OCI-LY1 (cell line): ENCODE data around the gene AREG.
A peak's percentile ranks its signal among the peaks of the same experiment; 100 is the strongest.

Experiments used
- H2AFZ ChIP-seq: fragments of 200-600 bp; sonication (generic), shearing (Covaris generic); 2 replicates; pipeline ENCODE4 v1.6.0; 2014; ENCODE audit warnings: antibody characterized with exemption, mild to moderate bottlenecking, low read length
- H3F3A ChIP-seq: fragments of 200-600 bp; sonication (generic), shearing (Covaris generic); 2 replicates; pipeline ENCODE4 v1.6.0; 2014; ENCODE audit warnings: mild to moderate bottlenecking, antibody characterized with exemption, low read length, moderate library complexity; ENCODE audit not compliant: insufficient read depth
- H3K27ac ChIP-seq: fragments of 200-600 bp; sonication (generic); 2 replicates; pipeline ENCODE4 v1.5.1; 2014; ENCODE audit warnings: low read length, mixed run types, mild to moderate bottlenecking, low read depth; ENCODE audit not compliant: poor library complexity, severe bottlenecking
- H3K27me3 ChIP-seq: fragments of 200-600 bp; sonication (generic); 2 replicates; pipeline ENCODE4 v1.6.0; 2014; ENCODE audit warnings: antibody characterized with exemption, mild to moderate bottlenecking, low read length, moderate library complexity; ENCODE audit not compliant: insufficient read depth
- H3K36me3 ChIP-seq: fragments of 200-600 bp; sonication (generic); 2 replicates; pipeline ENCODE4 v1.6.1; 2014; ENCODE audit warnings: mild to moderate bottlenecking, antibody characterized with exemption, low read length, moderate library complexity, mixed read lengths; ENCODE audit not compliant: insufficient read depth
- H3K4me1 ChIP-seq: fragments of 200-600 bp; sonication (generic); 2 replicates; pipeline ENCODE4 v1.5.1; 2014; ENCODE audit warnings: mild to moderate bottlenecking, low read length, moderate library complexity; ENCODE audit not compliant: insufficient read depth, severe bottlenecking
- H3K4me2 ChIP-seq: fragments of 200-600 bp; sonication (generic), shearing (Covaris generic); 2 replicates; pipeline ENCODE4 v1.6.1; 2014; ENCODE audit warnings: low read length
- H3K4me3 ChIP-seq: fragments of 200-600 bp; sonication (generic); 2 replicates; pipeline ENCODE4 v1.5.1; 2014; ENCODE audit warnings: low read length, low read depth, mild to moderate bottlenecking, mixed read lengths; ENCODE audit not compliant: poor library complexity, severe bottlenecking
- H3K79me2 ChIP-seq: fragments of 200-600 bp; shearing (Covaris generic); 2 replicates; pipeline ENCODE4 v1.6.1; 2016; ENCODE audit warnings: mixed run types, low read length, mixed read lengths; ENCODE audit not compliant: insufficient read depth
- H3K9ac ChIP-seq: fragments of 200-600 bp; sonication (generic), shearing (Covaris generic); 2 replicates; pipeline ENCODE4 v1.6.1; 2014; ENCODE audit warnings: mild to moderate bottlenecking, low read length, mixed read lengths
- H3K9me2 ChIP-seq: fragments of 200-600 bp; sonication (generic), shearing (Covaris generic); 2 replicates; pipeline ENCODE4 v1.6.1; 2014; ENCODE audit warnings: low read depth, mild to moderate bottlenecking, low read length, mixed read lengths
- H3K9me3 ChIP-seq: fragments of 200-600 bp; shearing (Covaris generic); 2 replicates; pipeline ENCODE4 v1.6.1; 2014; ENCODE audit warnings: low read length, mixed read lengths
- H4K20me1 ChIP-seq: fragments of 200-600 bp; sonication (generic), shearing (Covaris generic); 2 replicates; pipeline ENCODE4 v1.6.0; 2016; ENCODE audit warnings: mild to moderate bottlenecking, low read length; ENCODE audit not compliant: insufficient read depth
- EZH2 ChIP-seq: fragments of 200-600 bp; sonication (generic), shearing (Covaris generic); IDR thresholded peaks from 2 replicates; pipeline ENCODE4 v1.8.0; 2017; ENCODE audit warnings: borderline replicate concordance, mixed run types, mild to moderate bottlenecking, antibody characterized with exemption, low read length, moderate library complexity, mixed read lengths
- TF ChIP-seq, protein P1 (sequence below): fragments of 200-600 bp; sonication (generic), shearing (Covaris generic); IDR thresholded peaks from 2 replicates; pipeline ENCODE4 v1.5.1; 2017; ENCODE audit warnings: mild to moderate bottlenecking, antibody characterized with exemption, low read length, moderate library complexity, mixed read lengths

AREG gene

DNA sequence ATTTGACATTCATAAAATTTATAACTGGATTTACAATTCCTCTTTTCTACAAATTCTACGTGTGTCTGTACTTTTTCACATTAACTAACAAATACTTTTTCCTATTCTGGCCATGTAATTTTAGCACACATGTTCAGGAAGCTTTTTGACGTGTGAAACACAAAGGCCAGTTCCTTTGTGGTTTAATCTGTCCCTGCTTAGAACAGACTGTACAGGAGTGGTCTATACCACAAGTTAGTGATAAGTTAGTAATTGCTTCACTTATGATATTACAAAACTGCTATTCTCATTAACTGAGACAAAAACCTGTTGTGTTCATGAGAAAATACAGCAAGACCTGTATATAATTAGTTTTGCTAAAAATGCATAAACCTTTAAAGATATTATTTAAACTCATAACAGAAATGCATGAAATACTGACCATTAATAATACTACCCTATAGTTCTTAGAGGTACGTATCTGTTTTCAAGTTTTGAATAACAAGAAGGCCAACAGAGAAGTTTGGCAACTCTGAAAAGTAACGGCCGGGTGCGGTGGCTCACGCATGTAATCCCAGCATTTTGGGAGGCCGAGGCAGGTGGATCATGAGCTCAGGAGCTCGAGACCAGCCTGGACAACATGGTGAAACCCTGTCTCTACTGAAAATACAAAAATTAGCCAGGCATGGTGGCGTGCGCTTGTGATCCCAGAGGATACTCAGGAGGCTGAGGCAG lies 13.7 kb upstream of the AREG start:
- Histone ChIP-seq H2AFZ (no peak overlapping the region), H3F3A (no peaks in the 10 kb centered on the region), H3K36me3 (no peaks in the 10 kb centered on the region), H3K4me3 (no peak overlapping the region), H3K27me3 (no peaks in the 10 kb centered on the region), H3K9ac (no peak overlapping the region), H3K4me2 (no peak overlapping the region), H3K79me2 (no peaks in the 10 kb centered on the region), H3K27ac (no peak overlapping the region), H3K4me1 (peaks cover 3% of the 10 kb centered on the region), H3K9me2 (no peaks in the 10 kb centered on the region), H4K20me1 (no peaks in the 10 kb centered on the region), H3K9me3 (no peaks in the 10 kb centered on the region)
- TF ChIP-seq EZH2 = no peak

DNA sequence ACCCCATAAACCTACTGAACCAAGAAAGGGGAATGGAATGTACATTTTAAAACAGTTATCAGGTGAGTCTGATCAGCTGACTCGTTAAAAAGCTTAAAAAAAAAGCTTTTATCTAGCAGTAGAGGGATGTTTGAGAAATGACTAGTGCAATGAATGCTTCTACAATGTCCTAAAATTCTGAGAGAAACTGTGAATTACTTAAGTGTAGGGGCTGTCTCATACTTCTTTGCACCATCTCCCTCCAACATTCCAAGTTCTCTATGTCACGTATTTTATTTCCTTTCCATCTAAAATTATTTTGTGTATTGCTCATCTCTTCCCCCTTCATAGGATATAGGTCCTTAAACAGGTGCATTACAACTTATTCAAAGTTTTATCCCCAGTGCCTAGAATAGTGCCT lies 11.9 kb upstream of the AREG start:
- H3K79me2 ChIP-seq = no peaks in the 10 kb centered on the region
- no peaks in the 10 kb centered on the region for H3F3A ChIP-seq

DNA sequence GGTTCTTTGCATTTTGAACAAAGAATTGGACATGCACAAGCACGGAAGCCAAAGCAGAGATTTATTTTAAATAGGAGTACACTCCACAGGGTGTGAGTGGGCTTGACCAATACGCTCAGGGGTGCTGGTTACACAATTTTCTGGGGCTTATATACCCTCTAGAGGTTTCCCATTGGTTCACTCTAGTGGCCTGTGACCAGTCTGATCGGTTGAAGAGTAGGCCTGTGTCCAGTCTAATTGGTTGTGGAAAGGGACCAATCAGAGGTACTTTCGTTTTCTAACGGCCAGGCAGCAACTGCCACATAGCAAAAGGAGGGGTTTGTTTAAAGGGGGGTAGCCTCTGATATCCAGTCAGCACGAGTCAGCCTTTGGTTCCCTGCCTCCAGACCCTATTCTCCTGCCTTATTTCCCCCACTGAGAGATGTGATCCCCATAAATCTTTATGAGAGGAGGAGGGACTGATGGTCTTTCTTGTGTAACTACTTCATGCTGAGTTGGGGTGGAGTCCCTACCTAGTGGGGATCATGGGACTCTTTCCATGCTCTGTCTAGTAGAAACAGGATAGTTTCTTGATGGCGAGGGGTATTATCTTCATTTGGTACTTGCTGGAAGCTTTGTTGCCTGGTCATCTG lies 11.3 kb upstream of the AREG start:
- Histone ChIP-seq H4K20me1 (no peaks in the 10 kb centered on the region), H3K36me3 (no peaks in the 10 kb centered on the region), H3F3A (no peaks in the 10 kb centered on the region), H3K4me1 (peaks cover 3% of the 10 kb centered on the region), H3K4me3 (peak overlapping the region; percentile 0), H3K27ac (no peak overlapping the region), H3K9me3 (no peaks in the 10 kb centered on the region), H3K4me2 (peak overlapping the region; percentile 36), H3K79me2 (no peaks in the 10 kb centered on the region), H2AFZ (no peak overlapping the region), H3K9ac (no peak overlapping the region), H3K27me3 (no peaks in the 10 kb centered on the region), H3K9me2 (no peaks in the 10 kb centered on the region)
- TF ChIP-seq, protein P1, sequence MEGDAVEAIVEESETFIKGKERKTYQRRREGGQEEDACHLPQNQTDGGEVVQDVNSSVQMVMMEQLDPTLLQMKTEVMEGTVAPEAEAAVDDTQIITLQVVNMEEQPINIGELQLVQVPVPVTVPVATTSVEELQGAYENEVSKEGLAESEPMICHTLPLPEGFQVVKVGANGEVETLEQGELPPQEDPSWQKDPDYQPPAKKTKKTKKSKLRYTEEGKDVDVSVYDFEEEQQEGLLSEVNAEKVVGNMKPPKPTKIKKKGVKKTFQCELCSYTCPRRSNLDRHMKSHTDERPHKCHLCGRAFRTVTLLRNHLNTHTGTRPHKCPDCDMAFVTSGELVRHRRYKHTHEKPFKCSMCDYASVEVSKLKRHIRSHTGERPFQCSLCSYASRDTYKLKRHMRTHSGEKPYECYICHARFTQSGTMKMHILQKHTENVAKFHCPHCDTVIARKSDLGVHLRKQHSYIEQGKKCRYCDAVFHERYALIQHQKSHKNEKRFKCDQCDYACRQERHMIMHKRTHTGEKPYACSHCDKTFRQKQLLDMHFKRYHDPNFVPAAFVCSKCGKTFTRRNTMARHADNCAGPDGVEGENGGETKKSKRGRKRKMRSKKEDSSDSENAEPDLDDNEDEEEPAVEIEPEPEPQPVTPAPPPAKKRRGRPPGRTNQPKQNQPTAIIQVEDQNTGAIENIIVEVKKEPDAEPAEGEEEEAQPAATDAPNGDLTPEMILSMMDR = no peak
- TF ChIP-seq EZH2 = no peak

More for the DNA sequence above, 11.9 kb upstream of the AREG start:
- Histone ChIP-seq H3K27me3 (no peaks in the 10 kb centered on the region), H3K4me1 (peaks cover 3% of the 10 kb centered on the region), H3K4me2 (no peak overlapping the region), H2AFZ (no peak overlapping the region), H3K9me2 (no peaks in the 10 kb centered on the region), H3K36me3 (no peaks in the 10 kb centered on the region), H3K27ac (no peak overlapping the region), H3K9me3 (no peaks in the 10 kb centered on the region), H3K9ac (no peak overlapping the region), H4K20me1 (no peaks in the 10 kb centered on the region), H3K4me3 (no peak overlapping the region)
- no peak for TF ChIP-seq EZH2
- TF ChIP-seq, protein P1 = no peak
